ENCODE results near the gene DARS2. TPM values are rescaled to one million over a fixed set of nuclear protein-coding genes. Genes with fewer than 3 reads are reported as not detected.

The DARS2 gene
- total RNA-seq, 2 donors from 2014 or later: 37.9 to 43.0 TPM

DNA sequence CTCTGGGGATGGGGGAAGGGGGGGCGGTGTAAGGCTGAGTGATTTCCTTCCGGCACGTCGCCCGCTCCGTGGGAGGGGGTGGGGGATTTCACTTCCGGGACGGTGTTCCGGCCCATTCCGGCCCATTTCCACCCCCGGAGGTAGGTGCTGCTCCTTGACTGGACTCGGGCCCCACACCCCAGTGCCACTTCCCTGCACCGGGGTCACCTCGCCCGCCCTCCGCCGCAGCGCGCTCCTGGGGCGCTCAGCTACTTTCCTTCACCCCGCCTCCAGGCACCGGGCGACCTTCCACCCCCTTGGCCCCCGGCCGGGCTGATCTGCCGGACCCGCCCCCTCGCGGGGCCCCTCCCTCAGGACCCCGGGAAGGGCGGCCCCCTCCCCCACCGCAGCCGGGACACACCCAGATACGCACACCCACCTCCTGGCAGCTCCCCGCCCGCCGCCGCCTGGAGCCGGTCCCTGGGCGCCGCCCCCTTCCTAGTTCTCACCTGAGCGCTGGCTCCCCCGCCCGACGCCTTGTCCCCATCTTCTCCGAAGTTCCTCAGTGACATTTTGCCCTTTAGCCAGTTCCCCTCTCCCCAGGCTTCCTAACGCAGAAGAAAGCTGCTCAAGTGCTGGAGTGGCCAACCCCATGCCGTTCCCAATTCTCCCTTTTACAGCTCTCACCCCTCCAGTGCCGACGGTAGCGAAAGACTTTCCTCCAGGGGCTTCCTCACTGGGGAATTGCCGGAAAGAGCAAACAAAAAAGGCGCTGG is 44.0 kb downstream of the DARS2 start, which contains the start of gene ZBTB37:
TSS of gene ZBTB37 (plus strand) at position 115 of the 755 bp plus-strand sequence. CDS start 1,846 bp downstream, outside the sequence.
- Histone ChIP-seq H3K4me3 (ENCODE audit: low read length) (peak within 1 kb of the TSS; percentile 99), H3K4me1 (ENCODE audit: control insufficient read depth, insufficient read depth, low read length) (no peaks in the 10 kb centered on the region), H3K27ac (ENCODE audit: low read depth, low read length) (peak within 1 kb of the TSS; percentile 82), H3K9ac (ENCODE audit: extremely low read depth, low read length, poor library complexity, severe bottlenecking) (peak within 1 kb of the TSS; percentile 100), H3K9me3 (ENCODE audit: control insufficient read depth, low read length) (no peaks in the 10 kb centered on the region), H3K27me3 (ENCODE audit: control insufficient read depth, insufficient read depth, low read length, poor library complexity, severe bottlenecking) (no peaks in the 10 kb centered on the region), H3K36me3 (ENCODE audit: control insufficient read depth, insufficient read depth, low read length) (peaks cover 64% of the 10 kb centered on the region)
- Mint-ChIP-seq H3K4me3 (peak within 1 kb of the TSS; percentile 96), H3K36me3 (ENCODE audit: low read depth) (peaks cover 67% of the 10 kb centered on the region), H3K27me3 (ENCODE audit: insufficient read depth) (no peaks in the 10 kb centered on the region), H3K27ac (peak within 1 kb of the TSS; percentile 99), H3K4me1 (peaks cover 37% of the 10 kb centered on the region), H3K9me3 (no peaks in the 10 kb centered on the region)
- TF ChIP-seq, protein P1, sequence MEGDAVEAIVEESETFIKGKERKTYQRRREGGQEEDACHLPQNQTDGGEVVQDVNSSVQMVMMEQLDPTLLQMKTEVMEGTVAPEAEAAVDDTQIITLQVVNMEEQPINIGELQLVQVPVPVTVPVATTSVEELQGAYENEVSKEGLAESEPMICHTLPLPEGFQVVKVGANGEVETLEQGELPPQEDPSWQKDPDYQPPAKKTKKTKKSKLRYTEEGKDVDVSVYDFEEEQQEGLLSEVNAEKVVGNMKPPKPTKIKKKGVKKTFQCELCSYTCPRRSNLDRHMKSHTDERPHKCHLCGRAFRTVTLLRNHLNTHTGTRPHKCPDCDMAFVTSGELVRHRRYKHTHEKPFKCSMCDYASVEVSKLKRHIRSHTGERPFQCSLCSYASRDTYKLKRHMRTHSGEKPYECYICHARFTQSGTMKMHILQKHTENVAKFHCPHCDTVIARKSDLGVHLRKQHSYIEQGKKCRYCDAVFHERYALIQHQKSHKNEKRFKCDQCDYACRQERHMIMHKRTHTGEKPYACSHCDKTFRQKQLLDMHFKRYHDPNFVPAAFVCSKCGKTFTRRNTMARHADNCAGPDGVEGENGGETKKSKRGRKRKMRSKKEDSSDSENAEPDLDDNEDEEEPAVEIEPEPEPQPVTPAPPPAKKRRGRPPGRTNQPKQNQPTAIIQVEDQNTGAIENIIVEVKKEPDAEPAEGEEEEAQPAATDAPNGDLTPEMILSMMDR (conservative IDR thresholded peaks at IDR 0.05): no peak
- 0% methylated on average over 10 to 53 of the region's 53 CpGs for WGBS, 2 experiments (ENCODE audit: insufficient coverage in 1 of 2, insufficient read length in 1 of 2)
- peak; percentile 99 for DNase-seq

DNA sequence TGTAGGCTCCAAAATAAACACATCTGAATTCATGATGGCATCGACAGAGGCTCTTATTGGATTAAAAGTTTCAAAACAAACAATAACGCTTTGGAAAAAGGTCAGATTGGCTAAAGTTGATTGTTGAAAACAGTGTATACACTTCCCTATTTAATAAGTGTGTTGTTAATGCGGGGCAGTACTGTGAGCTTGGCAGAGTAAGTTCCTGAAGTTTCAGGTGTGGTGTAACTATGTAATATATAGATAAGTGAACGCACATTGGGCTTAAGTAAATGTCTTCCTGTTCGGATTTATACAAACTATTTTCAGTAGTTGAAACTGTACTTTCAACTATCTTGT is 44.5 kb downstream of the DARS2 start:
- H3K27me3 ChIP-seq (ENCODE audit: control insufficient read depth, insufficient read depth, low read length, poor library complexity, severe bottlenecking): no peaks in the 10 kb centered on the region
- H3K36me3 ChIP-seq (ENCODE audit: control insufficient read depth, insufficient read depth, low read length): peaks cover 63% of the 10 kb centered on the region
- Mint-ChIP-seq H3K4me1 (peaks cover 37% of the 10 kb centered on the region), H3K4me3 (peak overlapping the region; percentile 96), H3K27me3 (ENCODE audit: insufficient read depth) (no peaks in the 10 kb centered on the region), H3K27ac (peak overlapping the region; percentile 97), H3K36me3 (ENCODE audit: low read depth) (peaks cover 67% of the 10 kb centered on the region), H3K9me3 (no peaks in the 10 kb centered on the region)
- H3K9ac ChIP-seq (ENCODE audit: extremely low read depth, low read length, poor library complexity, severe bottlenecking): peak overlapping the region; percentile 74
- H3K27ac ChIP-seq (ENCODE audit: low read depth, low read length): no peak overlapping the region
- H3K4me3 ChIP-seq (ENCODE audit: low read length): peak overlapping the region; percentile 99
- 0 to 11% methylated on average over 1 to 5 of the region's 5 CpGs for WGBS, 2 experiments (ENCODE audit: insufficient coverage in 1 of 2, insufficient read length in 1 of 2)
- no peak for DNase-seq
- no peaks in the 10 kb centered on the region for H3K9me3 ChIP-seq (ENCODE audit: control insufficient read depth, low read length)
- H3K4me1 ChIP-seq (ENCODE audit: control insufficient read depth, insufficient read depth, low read length): no peaks in the 10 kb centered on the region
- TF ChIP-seq, protein P1 (conservative IDR thresholded peaks at IDR 0.05): no peak

- Histone ChIP-seq H3K4me3 (ENCODE audit: low read length) (no peak overlapping the region), H3K36me3 (ENCODE audit: control insufficient read depth, insufficient read depth, low read length) (peaks cover 55% of the 10 kb centered on the region), H3K27ac (ENCODE audit: low read depth, low read length) (no peak overlapping the region), H3K4me1 (ENCODE audit: control insufficient read depth, insufficient read depth, low read length) (no peaks in the 10 kb centered on the region), H3K9me3 (ENCODE audit: control insufficient read depth, low read length) (no peaks in the 10 kb centered on the region), H3K27me3 (ENCODE audit: control insufficient read depth, insufficient read depth, low read length, poor library complexity, severe bottlenecking) (no peaks in the 10 kb centered on the region), H3K9ac (ENCODE audit: extremely low read depth, low read length, poor library complexity, severe bottlenecking) (no peak overlapping the region)
- Mint-ChIP-seq H3K4me3 (no peak overlapping the region), H3K27me3 (ENCODE audit: insufficient read depth) (no peaks in the 10 kb centered on the region), H3K36me3 (ENCODE audit: low read depth) (peaks cover 61% of the 10 kb centered on the region), H3K27ac (peak overlapping the region; percentile 9), H3K4me1 (peaks cover 26% of the 10 kb centered on the region), H3K9me3 (no peaks in the 10 kb centered on the region)
- DNase-seq: no peak
- TF ChIP-seq, protein P1 (conservative IDR thresholded peaks at IDR 0.05): no peak
- WGBS, 2 experiments (ENCODE audit: insufficient coverage in 1 of 2, insufficient read length in 1 of 2): 97 to 98% methylated on average over 12 to 15 of the region's 15 CpGs
Observed at GRCh38 chr1:173870252-173871075, 46.0 kb downstream of the DARS2 start.

Measured in endodermal cell (in vitro differentiated cells).